HG02763 (cell line): ENCODE results near the gene ADGRD2.
"Not testable (repeated sequence)": the region's sequence is repeated elsewhere in the genome, so short reads cannot be mapped to it uniquely, and the experiment has no call there.

ENCODE experiments used
- ATAC-seq: cut with Tn5 transposase; IDR thresholded peaks from one replicate; pipeline ENCODE4 v1.9.1; 2021; ENCODE audit warnings: mild to moderate bottlenecking, moderate library complexity; ENCODE audit not compliant: unreplicated experiment

The ADGRD2 gene, protein sequence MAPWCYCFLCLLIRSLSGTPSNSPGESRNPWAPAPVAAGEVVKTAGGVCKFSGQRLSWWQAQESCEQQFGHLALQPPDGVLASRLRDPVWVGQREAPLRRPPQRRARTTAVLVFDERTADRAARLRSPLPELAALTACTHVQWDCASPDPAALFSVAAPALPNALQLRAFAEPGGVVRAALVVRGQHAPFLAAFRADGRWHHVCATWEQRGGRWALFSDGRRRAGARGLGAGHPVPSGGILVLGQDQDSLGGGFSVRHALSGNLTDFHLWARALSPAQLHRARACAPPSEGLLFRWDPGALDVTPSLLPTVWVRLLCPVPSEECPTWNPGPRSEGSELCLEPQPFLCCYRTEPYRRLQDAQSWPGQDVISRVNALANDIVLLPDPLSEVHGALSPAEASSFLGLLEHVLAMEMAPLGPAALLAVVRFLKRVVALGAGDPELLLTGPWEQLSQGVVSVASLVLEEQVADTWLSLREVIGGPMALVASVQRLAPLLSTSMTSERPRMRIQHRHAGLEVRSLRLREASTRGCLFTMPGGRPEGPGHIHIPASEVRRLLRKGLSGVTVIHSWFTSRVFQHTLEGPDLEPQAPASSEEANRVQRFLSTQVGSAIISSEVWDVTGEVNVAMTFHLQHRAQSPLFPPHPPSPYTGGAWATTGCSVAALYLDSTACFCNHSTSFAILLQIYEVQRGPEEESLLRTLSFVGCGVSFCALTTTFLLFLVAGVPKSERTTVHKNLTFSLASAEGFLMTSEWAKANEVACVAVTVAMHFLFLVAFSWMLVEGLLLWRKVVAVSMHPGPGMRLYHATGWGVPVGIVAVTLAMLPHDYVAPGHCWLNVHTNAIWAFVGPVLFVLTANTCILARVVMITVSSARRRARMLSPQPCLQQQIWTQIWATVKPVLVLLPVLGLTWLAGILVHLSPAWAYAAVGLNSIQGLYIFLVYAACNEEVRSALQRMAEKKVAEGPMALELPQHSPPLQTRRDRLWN

DNA sequence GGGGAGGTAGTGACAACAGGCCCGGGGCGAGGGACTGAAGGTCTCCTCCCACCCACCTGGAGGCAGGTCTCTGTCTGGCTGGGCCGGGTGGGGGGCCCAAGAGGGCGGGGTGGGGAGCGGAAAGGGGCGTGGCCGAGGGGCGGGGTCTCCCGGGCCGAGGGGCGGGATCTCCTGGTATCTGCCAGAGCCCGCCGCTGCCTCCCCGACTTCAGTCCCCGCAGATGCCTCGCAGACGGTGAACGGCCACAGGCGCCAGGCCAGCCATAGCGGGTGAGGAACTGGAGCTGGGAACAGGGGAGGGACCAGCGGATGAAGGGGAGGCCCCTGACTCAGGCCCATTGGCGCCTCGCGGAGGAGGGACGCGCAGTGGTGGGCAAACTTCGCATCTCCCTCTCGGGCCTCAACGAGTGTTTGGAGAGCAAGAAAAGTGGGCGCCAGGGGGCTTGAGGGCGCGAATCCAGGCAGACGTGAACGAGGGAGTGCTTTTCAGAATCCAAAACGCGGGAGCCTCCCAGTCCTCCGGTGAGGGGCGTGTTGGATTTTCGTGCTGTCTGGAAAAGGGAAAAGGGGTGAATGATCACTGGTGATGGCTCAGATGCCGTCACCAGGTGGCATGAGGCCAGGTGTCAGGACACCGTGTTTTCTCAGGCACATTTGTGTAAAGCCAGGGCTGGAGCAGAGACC lies at the start of gene ADGRD2:
Gene ADGRD2 (plus strand): TSS at position 211 of the 684 bp plus-strand sequence. CDS start 1,216 bp downstream, outside the sequence.
- no peak for ATAC-seq

DNA sequence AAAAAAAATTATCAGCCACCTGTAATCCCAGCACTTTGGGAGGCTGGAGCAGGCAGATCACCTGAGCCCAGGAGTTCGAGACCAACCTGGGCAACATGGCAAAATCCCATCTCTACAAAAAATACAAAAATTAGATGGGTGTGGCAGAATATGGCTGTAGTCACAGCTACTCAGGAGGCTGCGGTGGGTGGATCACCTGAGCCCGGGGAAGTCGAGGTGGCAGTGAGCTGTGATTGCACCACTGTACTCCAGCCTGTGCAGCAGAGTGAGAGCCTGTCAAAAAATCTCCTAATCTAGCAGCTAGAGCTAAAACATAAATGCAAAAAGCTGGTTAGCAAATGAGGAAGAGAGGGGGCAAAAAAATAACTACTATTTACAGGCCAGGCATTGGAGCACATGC lies 47.0 kb upstream of the ADGRD2 start:
- no peak for ATAC-seq

DNA sequence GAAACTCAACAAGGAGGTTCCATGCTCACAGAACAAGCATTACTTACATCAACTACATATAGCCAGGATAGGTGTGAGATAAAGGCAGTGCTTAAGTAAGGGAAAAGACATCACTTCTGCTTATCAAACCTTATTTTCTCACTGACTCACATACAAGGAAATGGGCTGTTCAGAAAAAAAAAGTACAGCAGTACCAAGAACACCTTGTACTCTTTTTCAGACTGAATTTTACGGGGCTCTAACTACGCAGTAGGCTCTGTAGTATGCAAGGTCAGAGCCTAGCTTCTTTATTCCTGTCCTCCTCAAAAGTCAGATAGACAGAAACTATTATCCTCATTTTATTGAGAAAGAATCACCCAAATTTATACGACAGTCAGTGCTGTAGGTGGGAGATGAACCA lies 40.8 kb upstream of the ADGRD2 start:
- no peak for ATAC-seq

DNA sequence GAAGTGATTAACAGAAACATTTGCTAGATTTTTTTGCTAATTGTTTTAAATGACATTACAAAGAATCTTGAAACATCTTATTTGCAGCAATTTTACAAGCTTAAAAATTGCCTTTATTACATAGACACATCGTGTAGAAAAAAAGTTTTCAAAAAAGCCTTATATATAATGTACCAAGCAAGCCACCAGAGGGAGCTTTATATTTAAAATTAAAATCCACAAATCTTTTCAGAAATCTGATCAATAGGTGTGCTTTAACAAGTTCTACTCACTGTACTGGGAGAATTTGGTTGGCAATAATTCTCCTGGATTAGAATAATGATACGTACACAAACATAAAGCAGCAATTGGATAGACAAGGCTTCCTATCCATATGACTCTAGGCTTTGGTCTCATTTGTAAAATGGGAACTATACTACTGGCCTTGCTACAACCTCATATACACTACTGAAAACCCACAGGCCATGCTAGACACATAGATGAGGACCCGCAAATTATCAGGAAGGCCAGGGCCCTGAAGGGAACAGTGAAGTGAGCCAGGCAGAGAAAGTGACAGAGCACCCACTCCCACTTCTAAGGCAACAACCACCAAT lies 39.8 kb upstream of the ADGRD2 start:
- ATAC-seq, result no peak

DNA sequence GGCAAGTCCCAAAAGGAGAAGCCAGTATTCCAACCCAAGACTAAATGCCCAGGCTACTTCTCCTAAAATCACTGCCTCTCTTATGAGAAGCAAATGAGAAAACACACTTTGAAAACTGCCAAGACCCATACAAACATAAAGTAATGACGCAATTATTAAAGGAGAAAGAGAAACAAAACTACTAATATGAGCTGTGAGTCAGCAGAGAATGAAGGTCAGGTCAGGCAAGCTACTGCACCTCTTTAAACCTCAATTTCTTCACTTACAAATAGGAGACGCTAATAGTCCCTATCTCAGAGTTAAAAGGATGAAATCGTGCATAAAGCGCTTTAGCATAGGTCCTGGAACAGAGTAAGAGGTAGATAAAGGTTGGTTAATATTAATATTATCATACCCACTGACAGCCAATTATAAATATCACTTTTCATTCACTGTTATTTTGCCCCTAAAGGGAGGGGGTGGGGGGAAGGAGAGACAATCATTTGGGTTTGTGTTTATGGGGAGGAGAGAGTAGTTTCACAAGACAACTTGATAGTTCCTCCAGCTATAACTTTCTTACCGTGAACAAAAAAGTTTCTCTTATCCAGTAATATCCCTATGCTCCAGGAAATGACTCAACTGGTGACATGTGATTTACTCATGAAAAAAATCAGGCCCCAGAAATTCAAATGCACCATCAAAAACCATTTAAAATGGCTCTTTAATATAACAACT lies 38.6 kb upstream of the ADGRD2 start:
- ATAC-seq, result no peak

DNA sequence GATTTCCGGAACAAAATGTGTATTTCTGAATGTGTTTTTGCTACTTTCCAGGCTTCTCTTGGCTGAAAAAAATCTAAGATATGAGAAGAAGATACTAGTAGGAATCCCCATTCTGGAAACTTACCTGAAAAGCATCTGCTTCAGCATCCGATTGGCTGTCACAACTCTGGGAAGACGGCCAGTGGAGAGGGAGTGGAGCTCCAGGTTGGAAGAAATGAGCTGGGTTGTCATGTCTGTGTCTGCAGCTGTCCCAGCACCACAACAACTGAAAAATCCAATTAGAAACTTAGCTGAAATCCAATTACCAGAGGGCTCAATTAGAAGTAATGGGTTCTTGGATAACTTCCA lies 38.0 kb upstream of the ADGRD2 start:
- ATAC-seq, result no peak

DNA sequence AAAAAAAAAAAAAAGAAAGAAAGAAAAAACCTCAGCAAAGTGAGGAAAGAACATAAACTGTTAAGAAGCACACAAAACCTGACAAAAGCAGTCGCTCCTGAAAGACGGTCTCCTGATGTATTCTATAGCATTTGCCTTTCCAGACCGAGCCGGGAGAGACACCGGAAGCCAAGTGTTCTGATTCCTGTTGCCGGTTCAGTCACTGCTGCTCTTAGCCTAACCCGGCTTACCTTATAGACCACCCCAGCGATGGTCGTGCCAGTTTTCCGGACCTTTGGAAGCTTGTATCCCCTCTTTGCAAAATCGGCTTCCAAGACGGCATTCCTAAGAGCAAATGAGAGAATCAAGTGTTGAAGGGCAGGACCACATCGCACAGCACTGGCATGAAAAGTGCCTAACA lies 35.6 kb upstream of the ADGRD2 start:
- ATAC-seq, result no peak

DNA sequence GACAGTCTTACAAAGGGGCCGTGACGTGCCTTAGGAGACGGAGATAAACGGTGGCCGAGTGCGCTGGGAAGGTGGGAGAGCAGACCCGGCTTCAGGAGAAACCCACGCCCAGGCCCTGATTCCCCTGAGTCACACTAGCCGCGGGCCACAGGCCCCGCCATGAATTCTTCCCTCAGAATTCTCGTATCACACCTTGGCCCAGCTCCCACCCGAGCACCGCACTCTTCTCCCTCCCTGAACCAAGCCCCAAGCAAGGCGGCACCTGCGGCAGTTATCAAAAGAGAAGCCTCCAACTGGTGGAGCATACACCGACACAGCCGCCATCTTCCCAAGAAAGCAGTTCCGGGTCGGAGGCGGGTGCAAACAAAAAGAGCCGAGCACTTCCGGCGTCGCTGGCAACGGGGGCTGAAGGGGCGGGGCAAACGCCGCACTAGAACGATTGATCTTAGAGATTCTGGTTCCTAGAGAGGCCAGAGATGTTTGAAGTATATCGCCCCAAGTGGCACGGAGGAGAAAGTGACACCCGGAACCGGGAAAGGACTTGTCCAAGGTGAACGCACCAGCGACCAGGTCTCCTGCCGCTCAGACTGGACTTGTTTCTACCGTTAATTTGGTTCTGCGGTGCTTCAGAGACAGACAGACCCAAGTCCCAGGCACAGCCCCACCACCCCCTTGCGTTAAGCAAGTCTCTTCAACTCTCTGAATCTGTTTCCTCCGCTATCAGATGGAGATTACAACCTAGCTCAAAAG lies 35.0 kb upstream of the ADGRD2 start, which contains the start of gene PSMB7:
Gene PSMB7 (minus strand): TSS at position 341 of the 750 bp plus-strand sequence. CDS start 17 bp downstream, at position 324.
- peak; percentile 93 for ATAC-seq

DNA sequence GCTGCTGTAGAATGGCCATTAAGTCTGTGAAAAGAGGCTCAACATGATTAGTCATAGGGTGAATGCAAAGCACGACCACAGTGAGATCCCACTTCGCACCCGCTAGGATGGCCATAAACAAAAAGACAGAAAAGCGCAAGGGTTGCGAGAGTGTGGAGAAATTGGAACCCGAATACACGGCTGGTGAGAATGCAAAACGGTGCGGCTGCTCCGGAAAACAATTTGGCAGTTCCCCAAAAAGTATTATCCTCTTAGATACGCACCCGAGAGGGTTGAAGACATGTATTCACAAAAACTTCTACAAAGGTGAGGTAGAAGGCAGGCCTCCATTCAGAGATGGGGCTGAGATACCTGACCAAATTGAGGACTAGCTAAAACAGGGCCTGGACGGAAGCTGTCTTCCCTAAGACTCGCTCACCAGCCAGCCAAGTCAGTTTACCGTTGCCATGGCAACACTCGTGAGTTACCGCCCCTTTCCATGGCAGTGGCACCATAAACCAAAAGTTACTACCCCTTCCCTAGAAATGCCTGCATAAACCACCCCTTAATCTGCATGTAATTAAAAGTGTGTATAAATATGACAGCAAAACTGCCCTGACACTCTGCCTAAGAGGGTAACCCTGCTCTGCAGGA lies 34.3 kb upstream of the ADGRD2 start:
- ATAC-seq, result no peak

DNA sequence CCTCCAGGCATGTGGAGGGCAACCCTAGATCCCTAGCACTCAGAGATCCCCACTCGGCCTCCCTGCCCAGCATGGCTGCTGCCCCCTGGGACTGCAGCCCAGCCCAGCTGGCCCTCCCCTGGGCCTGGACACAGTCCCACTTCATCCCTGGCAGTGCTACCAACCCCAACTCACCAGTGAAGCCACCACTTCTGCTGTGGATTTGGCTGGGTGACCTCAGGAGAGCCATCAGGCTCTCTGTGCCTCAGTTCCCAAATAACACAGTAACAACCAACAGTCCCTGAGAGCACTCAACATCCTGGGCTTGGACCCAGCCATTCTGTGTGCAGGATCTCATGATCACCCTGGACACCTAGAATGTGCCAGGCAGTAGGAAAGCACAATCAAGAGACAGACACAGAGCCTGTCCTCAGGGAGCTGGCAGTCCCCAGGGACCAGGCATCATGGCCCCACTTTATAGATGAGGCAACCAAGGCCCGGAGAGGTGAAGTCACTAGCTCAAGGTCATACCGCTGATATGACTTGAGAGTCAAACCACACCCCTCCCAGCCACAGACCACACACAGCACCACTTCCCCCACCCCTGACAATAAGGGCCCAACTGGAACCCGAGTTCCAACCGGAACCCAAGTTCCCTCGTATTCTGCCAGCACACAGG lies 30.3 kb upstream of the ADGRD2 start:
- no peak for ATAC-seq

DNA sequence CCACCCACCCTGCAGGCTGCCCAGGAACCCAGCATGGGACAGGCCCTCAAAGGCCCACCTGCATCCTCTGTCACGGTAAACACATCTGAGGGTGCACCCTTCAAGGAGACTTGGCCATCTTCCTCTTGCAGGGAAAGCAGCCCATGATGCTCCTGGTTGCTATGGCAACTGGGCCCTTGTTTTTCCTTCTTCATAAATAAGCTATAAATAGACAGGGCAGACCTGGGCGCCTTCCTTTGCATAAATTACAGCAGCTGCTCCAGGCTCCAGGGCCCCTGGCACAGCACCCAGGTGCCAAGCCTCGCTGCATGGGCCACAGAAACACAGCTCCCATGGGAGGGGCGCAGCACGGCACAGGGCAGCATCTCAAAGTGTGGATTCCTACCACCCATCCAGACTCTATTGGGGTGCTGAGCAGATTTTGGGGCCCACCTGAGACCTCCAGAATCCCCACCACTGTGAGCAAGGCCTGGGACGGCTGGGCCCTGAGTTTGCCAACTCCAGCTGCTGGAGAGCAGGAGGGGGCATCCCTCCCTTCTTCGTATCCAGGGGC lies 29.2 kb upstream of the ADGRD2 start:
- no peak for ATAC-seq

DNA sequence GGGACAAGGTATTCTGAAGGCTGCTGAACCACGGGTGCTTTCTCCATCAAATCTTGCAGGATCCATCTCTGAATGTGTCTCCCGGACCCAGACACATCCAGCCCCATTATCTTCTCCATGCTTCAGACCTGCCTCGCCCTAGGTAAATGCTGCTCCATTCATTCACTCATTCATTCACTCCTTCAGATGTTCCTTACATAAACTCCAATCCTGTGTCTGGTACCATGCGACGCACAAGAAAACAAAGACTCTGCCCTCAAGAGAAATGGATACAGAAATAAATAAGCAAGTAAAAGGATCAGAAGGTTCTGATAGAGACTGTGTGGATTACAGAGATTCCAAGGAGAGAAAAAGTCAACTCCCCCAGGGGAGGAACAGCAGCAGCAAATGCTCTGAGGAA lies 27.1 kb upstream of the ADGRD2 start:
- ATAC-seq, result no peak

DNA sequence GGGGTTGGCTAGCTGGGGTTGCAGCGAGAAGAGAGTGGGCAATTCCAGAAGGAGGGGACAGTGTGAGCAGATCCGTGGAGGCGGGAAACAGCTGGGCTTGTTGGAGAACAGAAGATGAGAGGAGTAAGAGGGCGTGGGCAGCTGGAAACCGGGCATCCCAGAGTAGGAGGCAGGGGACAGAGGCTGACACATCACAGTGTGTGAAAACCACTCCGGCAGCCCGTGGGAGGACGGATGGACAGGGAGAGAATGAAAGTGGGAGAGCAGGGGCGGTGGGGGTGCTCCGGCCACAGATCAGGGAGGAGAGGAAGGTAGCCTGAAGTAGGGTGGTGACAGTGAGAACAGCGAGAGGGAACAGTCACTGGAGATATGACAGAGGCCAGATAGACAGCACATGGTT lies 26.7 kb upstream of the ADGRD2 start:
- ATAC-seq, result no peak

DNA sequence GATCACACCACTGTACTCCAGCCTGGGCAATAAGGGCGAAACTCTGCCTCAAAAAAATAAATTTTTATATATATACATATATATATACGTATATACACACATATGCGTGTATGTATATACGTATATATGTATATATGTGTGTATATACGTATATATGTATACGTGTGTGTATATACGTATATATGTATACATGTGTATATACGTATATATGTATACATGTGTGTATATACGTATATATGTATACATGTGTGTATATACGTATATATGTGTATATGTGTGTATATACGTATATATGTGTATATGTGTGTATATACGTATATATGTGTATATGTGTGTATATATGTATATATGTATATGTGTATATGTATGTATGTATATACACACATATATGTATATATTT lies 24.5 kb upstream of the ADGRD2 start:
- ATAC-seq, result not testable (repeated sequence)

DNA sequence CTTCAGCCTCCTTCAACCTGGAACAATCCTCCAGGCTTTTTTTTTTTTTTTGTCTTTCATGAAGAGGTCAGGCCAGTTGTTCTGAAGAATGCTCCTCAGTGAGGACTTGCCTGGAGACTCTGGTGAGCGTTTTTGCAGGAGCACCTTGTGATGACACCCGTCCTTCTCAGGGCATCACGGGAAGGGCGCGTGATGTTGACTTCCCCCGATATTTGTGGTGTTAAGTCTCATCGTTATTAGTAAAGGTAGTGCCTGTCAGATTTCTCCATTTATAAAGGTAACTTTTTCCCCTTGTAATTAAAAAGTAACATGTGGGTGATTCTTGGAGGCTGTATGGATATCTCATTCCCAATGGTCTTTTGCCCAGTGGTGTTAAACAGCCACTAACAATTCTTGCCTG lies 23.9 kb upstream of the ADGRD2 start:
- no peak for ATAC-seq

DNA sequence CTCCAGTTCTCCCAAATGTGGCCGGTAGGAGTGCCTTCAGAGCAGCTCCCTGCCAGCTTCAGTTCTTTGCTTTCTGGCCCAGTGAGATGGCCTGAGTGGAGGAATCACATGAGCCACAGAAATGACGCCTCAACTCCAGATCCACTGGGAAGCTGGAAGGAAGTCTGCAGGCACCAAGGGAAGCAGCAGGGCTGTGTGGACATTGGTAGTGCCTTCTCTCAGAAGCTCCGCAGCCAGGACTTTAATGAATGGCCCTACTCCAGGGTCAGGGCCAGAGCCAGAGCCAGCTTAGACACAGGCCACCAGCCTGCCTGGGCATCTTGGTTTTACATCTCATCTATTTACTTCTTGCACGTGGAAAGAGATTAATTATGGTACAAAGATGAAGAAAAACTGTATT lies 23.0 kb upstream of the ADGRD2 start:
- no peak for ATAC-seq

DNA sequence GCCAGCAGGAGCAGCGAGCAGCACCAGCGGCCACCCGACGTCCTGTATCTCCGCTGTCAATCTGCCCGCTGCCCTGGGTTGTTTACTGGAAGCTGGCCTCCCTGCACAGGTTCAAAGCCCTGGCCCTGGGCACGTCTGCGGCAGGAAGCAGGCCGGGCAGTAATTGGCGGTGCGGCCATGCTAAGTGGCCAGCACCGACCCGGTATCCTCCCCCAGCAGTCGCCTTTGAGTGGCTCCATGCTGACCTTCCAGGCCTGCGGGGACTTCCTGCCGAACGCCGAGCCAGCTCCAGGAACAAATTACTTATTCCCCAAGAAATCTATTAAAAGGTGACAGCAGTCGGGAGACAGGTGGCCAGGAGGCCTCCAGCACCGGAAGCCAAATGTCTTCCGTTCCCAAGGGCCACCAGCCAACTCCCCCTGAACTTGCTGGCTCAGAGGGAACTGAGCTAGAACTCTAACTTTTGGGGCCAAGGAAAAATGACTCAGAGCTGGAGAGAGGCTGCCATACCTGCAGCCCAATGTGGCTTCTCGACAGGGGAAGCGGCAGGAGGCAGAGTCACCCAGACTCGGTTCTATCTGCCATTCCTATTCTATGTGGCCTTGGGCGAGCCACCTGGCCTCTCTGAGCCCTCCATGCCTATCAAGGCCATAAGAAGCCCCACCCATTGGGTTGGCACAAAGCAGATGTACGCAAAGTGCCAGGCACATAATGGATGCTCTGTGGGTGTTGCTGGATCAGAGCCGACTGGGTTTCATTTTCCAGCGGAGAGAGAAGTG lies 21.3 kb upstream of the ADGRD2 start:
- ATAC-seq, result no peak

DNA sequence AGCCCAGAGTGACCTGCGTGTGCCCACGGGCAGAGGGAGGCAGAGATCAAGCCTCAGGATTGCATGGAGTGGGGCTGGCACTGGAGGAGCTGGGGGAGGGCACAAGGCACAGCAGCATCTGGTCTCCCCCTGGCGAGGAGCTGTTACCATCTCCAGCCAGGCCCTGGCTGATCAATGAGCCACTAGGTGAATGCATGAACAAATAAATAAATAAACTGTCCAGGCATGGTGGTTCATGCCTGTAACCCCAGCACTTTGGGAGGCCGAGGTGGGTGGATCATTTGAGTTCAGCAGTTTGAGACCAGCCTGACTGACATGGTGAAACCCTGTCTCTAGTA lies 20.8 kb upstream of the ADGRD2 start:
- no peak for ATAC-seq
